G401 (cell line): ENCODE data around the gene KIAA0930. TPM values are rescaled to one million over a fixed set of nuclear protein-coding genes. Genes with fewer than 3 reads are reported as not detected.

Experiments used
- DNase-seq: peaks from one replicate; pipeline ENCODE4 v3.0.0-alpha.2; 2015; ENCODE audit warnings: low spot score
- in situ Hi-C: cut with HindIII; loops from 2 replicates; pipeline ENCODE4 v1.10.0; 2016; ENCODE audit warnings: low sequenced_read_pairs, mixed read lengths
- total RNA-seq: library from RNA; depleted of rRNA; stranded (reverse); fragments of >200 nt; shearing (Covaris generic); gene quantifications from 2 replicates; pipeline ENCODE4 v1.2.3, GENCODE V29; 2014

The KIAA0930 gene
- total RNA-seq, 1 experiment from 2014 or later, result 71.4 TPM

GRCh38 chr22:45207533-45207932, 33.2 kb downstream of the KIAA0930 start:
- DNase-seq, result no peak
- in situ Hi-C loops, result no loop called here

- no peak for DNase-seq
- in situ Hi-C loops, result no loop called here
Measured at GRCh38 chr22:45206233-45206632, 34.5 kb downstream of the KIAA0930 start.

GRCh38 chr22:45205276-45205925, 35.3 kb downstream of the KIAA0930 start:
- DNase-seq, result no peak
- in situ Hi-C loops, result no loop called here

- no peak for DNase-seq
- in situ Hi-C loops, result no loop called here
Measured at GRCh38 chr22:45204819-45205218, 35.9 kb downstream of the KIAA0930 start.

- in situ Hi-C loops, result no loop called here
- DNase-seq, result no peak
Measured at GRCh38 chr22:45204241-45204640, 36.5 kb downstream of the KIAA0930 start.

GRCh38 chr22:45203150-45203951, 37.3 kb downstream of the KIAA0930 start:
- DNase-seq, result no peak
- in situ Hi-C loops, result no loop called here

GRCh38 chr22:45202333-45203149, 38.2 kb downstream of the KIAA0930 start:
- in situ Hi-C loops, result no loop called here

GRCh38 chr22:45201678-45202332, 38.9 kb downstream of the KIAA0930 start:
- in situ Hi-C loops, result no loop called here
- no peak for DNase-seq

More at GRCh38 chr22:45202333-45203149, 38.2 kb downstream of the KIAA0930 start:
- no peak for DNase-seq

- in situ Hi-C loops, result no loop called here
- DNase-seq, result no peak
Measured at GRCh38 chr22:45200860-45201511, 39.7 kb downstream of the KIAA0930 start.

- DNase-seq, result no peak
- in situ Hi-C loops, result no loop called here
Measured at GRCh38 chr22:45200230-45200629, 40.5 kb downstream of the KIAA0930 start.

GRCh38 chr22:45199723-45200122, 41.0 kb downstream of the KIAA0930 start:
- DNase-seq, result no peak

GRCh38 chr22:45198463-45198795, 42.3 kb downstream of the KIAA0930 start:
- in situ Hi-C loops, result no loop called here
- no peak for DNase-seq

More at GRCh38 chr22:45199723-45200122, 41.0 kb downstream of the KIAA0930 start:
- in situ Hi-C loops, result no loop called here

- DNase-seq, result no peak
- in situ Hi-C loops, result no loop called here
Measured at GRCh38 chr22:45197606-45198462, 42.9 kb downstream of the KIAA0930 start.

GRCh38 chr22:45196926-45197605, 43.6 kb downstream of the KIAA0930 start:
- DNase-seq, result no peak
- in situ Hi-C loops, result no loop called here

- in situ Hi-C loops, result no loop called here
Measured at GRCh38 chr22:45196308-45196707, 44.4 kb downstream of the KIAA0930 start.

GRCh38 chr22:45195616-45196015, 45.1 kb downstream of the KIAA0930 start:
- in situ Hi-C loops, result no loop called here
- no peak for DNase-seq

More at GRCh38 chr22:45196308-45196707, 44.4 kb downstream of the KIAA0930 start:
- DNase-seq, result no peak

GRCh38 chr22:45194686-45195085, 46.0 kb downstream of the KIAA0930 start:
- no peak for DNase-seq
- in situ Hi-C loops, result no loop called here
